GM19455 (cell line): ENCODE results near the gene GPR132.
A peak's percentile ranks its signal among the peaks of the same experiment; 100 is the strongest.
"Not testable (repeated sequence)": the region's sequence is repeated elsewhere in the genome, so short reads cannot be mapped to it uniquely, and the experiment has no call there.

ENCODE experiments used
- ATAC-seq: cut with Tn5 transposase; IDR thresholded peaks from one replicate; pipeline ENCODE4 v1.9.1; 2021; ENCODE audit not compliant: unreplicated experiment

The GPR132 gene

DNA sequence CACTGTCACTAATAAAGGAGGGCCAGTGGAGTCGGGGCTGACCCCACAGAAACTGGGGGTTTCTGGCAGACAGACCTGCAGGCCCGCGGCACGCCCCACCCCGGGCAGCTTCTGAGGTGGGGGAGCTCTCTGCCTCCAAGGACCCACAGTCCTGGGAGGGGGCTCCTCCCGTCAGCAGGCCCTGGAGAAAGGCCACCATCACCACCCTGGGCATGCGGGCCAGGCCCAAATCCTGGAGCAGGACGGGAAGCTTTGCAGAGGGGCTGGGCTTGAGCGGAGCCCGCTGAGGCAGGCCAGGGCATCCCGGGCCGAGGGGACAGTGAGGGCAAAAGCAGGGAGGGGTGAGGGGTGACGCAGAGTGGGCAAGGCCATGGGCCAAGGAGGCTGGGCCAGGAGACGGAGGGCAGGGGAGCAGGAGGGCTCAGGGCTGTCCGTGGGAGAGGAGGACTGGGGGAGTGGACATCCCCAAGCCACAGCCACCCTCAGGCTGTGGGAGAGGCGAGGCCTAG is 11.1 kb upstream of the GPR132 start:
- no peak for ATAC-seq

DNA sequence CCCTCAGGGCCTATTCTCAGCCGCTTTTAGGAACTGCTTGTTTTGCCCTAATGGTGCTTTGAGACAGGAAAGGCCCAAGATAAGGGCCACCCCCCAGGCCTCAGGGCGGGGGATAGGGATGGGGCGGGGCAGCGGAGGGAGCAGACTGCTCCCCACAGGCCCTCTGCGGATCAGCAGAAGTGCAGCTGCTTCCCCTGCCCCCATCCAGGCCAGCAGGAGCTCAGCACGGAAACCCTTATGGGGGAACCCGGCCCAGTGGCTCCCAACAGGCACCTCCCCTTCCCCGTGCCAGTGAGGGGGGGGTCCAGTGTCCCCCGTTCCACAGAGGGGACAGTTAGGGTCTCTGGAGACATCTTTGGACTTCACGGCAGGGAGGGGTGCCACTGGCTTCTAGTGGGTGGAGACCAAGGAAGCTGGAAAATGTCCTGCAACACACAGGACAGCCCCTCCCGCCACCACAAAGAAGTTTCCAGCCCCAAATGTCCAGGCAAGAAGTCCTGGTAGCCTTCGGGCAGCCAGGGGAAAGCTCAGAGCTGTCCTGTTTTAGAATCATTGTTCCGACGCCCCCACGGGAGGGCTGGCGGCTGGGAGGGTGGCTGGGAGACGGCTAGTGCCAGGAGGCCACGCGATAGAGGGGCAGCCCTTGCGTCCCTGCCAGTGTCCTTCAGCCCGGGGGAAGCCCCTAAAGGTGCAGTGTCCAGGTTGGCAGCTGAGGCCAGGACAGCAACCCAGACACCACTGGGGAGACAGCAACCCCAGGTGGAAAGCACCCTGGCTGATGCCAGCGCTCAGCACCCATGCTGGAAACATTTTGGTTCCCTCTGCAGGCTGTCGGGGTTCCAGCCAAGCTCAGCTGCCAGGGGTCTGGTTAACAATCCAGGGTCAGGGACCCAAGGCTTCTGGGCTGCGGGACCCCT is 10.4 kb upstream of the GPR132 start:
- no peak for ATAC-seq

DNA sequence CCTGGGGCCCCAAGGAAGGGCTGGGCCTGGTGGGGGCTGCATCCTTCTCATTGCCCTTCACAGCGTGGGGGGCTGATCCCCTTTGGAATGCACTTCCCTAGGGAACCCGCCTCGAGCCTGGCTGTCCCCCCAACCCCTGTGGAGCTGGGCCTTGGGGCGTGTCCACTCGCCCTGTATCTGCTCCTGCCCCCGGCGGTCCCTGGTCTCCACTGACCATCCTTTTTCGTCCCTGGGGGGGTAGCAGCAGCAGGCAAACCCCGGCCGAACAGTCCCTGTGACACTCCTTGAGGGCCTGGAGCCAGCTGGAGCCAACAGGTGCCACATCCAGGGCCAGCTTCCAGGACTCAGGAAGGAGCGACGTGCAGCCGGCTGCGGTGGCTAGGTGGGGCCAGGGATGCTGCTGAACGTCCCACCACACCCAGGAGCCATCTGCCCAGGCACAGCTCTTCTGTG is 9.4 kb upstream of the GPR132 start:
- no peak for ATAC-seq

DNA sequence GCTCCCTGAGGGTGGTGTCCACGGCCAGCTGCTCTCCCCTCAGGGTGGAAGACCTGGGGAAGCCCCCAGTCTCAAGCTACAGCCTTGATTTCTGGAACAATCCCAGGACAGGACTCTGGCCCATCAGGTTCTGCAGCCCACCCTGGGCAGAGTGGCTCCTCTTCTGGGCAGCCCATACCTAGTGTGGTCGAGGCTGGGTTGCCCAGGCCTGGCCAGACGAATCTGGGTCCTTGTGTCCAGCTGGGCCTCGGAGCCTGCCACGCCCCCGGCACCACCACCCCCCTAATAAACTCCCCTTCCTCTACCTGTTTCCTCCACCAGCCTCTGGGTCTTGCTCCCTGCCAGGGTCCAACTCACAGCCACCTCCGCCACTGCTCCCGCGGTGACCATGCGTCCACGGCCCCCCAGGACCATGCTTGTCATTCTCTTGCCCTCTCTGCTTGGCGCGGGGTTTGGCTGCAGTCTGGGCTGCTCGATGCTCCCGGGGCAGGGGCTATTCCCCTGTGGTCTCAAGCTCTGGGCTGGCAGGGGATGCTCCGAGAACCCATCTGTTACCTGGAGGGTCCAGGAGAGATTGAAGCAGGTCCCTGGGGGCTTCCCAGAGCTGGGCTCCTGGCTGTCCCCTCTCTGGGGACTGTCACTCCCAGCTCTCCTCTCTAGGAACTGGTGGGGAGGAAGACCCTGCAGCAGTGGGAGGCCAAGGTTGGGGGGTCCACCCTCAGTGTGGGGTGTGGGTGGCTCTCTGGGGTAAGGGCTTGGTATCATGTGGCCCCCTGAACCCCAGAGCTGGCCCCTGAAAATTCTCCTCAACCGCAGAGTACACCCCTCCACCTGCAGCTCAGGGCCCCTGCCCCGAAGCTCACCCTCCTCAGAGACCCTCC is 8.7 kb upstream of the GPR132 start:
- ATAC-seq, result no peak

DNA sequence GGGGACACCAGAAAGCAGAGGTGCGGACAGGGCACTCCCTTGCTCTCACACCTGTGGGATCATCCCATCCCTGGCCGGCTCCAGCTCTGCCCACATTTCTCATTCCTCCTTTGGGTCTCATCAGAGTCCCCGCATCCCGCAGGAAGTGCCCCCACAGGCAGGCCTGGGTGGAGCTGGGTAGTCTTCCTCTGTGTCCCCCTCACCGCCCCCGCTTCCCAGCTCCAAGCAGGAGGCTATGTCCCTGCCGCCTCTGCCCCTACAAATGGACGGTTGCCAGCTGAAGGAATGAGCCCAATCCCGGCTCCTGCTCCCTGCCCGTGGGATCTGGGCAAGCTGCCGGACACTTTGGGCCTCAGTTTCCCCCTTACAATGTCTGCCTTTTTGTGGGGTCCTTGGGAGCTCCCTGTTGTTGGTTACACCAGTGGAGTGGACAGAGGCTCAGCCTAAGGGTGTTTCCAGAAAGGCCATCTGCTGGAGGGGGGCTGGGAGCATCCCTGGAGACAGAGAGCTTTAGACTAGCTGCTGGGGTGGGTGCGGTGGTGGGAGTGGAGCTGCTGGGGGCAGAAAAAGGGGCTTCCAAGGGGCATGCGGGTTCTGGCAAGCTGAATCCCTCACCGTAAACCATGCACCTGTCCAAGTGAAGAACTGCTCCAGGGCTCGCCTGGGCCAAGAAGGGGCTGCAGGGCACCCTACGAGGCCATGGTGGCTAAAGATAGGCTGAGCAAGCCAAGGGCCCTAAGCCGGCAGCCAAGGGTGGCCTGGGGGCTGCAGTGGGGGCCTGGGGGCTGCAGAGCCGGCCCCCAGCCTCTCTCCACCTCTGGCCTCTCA is 7.9 kb upstream of the GPR132 start:
- ATAC-seq, result no peak

DNA sequence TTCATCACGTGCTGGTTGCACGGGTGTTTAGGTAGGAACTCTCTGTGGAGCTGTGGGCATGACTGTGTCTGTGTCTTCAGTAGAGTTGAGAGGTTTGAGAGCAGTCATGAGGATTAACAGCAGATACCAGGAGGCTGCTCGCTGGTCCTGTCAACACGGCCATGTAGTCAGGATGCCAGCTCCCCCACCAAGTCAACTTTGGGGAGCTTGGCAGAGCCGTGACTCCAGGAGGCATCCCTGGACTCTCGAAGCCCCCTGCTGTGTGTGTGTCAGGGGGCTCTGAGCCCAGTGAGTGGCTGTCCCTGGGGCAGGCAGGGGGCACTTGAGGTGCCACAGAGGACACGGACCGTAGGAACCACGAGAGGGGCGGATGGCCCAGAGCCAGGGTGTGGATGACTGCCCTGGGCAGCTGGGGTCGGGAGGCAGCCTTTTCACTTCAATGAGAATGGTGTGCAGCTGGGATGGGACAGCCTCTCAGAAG is 7.2 kb upstream of the GPR132 start:
- ATAC-seq, result no peak

DNA sequence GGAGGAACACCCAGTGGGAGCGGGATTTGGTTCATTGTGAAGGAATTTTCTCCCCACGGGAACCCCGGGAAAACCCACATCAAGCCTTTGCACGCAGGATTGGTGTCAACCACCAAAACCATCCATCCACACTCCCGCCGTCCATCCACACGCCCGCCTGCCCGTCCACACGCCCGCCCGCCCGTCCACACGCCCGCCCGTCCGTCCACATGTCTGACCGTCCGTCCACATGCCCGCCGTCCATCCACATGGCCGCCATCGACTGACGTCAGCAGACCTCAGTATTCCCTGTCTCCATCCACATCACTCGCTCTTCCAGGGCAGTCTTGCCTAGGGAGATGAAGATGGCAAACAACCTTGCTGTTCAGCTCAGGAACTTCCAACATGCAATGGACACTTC is 6.7 kb upstream of the GPR132 start:
- ATAC-seq, result no peak

DNA sequence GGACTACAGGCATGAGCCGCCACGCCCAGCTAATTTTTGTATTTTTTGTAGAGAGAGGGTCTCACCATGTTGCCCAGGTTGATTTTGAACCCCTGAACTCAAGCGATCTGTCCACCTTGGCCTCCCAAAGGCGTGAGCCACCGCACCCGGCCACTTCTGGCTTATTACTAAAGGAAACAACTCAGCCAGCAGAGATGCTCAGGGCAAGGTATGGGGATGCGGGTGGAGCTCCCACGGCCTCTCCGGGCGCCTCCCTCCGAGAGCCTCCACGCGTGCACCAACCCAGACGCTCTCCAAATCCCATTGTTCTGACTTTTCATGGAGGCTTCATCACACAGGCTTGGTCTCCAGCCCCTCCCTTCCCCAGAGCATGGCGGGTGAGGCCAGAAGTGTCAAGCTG is 6.1 kb upstream of the GPR132 start:
- no peak for ATAC-seq

- no peak for ATAC-seq
Measured at GRCh38 chr14:105070760-105071137, 5.5 kb upstream of the GPR132 start.

DNA sequence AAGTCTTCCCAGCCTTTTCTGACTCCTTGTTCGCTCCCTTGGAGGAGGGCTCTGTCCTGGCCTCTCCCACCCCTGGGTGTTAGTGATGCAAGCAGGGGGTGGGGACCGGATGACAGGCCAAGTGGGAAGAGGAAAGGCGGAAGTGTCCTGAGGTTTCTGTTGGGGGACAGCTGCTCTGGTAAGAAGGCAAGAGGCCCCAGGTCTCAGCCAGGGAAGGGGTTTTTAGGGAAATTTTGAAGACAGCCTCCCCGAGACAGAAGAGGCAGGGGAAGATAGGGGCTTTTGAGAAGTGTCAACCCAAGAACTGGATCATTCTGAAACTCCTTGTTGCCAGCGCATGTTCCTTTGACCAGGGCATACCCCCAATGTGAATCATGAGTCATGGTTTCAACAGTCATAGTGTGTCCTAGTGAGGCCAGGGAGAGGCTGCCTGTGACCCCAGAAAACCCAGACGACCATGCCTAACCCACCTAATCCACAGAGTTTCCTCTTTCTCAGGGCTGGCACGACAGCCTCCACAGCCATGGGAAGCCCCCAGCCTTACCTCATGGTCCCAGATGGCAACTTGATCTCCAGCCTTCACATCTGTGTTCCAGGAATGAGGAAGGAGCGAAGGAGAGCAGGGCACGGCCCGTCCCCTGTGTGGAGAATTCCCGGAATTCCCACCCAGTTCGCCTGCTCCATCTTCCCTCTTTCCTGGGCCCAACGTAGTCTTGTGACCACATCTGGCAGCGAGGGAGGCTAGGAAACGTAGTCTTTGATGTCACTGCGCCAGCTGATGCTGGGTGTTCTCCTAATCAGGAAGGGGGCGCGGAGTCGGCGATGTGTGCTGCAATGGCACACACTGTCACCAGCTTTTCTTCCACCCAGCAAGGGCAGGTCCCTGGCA is 4.9 kb upstream of the GPR132 start:
- ATAC-seq, result peak; percentile 31

DNA sequence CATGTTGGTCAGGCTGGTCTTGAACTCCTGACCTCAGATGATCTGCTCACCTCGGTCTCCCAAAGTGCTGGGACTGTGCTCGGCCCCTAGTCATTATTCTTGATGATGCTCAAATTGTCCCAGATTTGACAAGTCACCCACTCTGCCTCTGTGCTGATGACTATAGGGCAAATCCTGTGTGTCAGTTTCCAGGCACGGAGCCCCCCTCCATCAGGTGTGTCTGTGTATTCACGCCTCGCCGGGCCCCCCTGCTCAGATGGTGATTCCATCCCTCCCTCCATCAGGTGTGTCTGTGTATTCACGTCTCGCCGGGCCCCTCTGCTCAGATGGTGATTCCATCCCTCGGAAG is 4.3 kb upstream of the GPR132 start:
- no peak for ATAC-seq

DNA sequence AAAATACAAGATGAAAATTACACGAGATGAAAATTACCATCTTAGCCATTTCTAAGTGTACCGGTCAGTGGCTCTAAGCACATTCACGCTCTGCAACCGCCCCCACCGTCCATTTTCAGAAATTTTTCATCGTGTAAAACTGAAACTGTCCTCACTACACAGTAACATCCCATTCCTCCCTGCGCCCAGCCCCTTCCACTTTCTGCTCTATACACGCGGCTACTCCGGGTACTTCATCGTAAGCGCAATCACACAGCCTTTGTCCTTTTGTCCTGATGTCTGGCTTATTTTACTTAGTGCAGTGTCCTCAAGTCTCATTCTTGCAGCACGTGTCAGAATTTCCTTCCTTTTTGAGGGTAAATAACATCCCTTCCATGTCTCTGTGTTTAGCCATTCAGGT is 3.6 kb upstream of the GPR132 start:
- no peak for ATAC-seq

DNA sequence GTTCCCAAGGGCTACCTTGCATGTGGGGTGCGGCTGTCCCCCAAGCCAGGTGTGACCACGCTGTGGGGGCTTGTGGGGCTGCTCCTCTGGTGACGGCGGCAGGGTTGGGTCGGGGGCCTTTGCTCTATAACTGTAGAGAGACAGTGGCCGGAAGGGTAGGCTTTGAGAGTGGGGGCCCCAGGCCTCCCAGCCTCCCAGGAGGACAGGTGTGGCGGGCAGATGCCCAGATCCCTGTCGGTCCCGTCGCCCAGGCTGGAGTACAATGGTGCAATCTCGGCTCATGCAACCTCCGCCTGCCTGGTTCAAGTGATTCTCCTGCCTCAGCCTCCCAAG is 2.7 kb upstream of the GPR132 start:
- no peak for ATAC-seq

DNA sequence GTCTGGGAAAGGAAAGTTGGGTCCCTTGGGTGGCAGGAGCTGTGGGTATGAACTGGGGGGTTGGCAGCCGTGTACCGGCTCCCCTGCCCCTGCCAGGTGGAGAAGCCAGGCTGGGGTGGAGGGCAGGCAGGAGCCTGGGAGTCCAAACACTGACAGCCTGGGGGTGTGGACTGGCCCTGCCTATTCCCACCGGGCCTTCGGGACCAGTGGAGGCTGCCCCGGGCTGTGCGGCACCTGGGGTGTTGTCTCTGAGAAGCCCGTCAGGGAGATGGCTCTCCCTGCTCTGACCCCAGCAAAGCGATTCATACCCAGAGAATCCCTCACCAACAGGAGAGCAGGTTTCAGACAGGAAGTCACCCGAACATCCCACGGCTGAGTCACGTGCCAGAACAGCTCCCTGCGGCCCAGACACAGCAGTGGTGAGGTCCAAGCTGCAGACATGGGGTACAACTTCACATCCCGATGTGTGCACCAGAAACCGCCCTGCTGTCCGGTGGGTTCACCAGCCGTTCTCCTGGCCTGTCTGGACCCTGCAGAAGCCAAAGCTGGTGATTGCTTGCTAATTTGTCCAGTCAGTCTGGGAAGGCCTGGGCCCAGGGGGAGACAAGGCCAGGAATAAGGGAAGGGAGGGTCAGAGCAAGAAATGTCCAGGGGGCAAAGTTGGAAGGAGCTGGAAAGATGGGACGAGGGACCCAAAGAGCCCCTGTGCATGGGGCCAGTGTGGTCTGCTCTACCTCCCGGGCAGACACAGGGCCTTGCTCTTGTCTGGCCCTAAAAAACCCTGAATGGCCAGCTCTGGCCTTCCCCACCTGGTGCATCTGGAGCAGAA is 2.1 kb upstream of the GPR132 start:
- ATAC-seq, result no peak

- no peak for ATAC-seq
Measured at GRCh38 chr14:105066240-105067071, 1.2 kb upstream of the GPR132 start.

DNA sequence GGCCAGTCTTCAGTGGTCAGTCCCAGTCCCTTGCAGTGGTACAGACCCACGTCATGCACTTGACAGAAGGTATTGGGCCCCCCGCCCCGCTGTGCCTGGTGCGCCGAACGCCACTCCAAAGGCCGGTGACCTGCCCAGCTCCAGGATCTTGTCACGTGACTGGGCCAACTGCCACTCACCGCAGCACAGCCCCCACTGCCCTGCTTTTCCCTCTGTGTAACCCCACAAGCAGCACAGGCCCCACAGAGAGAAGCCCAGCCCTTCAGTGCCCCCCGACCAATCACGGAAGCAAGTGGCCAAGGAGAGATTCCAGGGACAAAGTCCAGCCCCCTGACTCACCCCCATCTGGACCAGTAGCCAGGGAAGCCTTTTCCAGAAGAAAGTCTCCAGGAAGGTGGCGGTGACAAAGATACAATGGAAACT is 498 bp downstream of the GPR132 start:
- no peak for ATAC-seq

DNA sequence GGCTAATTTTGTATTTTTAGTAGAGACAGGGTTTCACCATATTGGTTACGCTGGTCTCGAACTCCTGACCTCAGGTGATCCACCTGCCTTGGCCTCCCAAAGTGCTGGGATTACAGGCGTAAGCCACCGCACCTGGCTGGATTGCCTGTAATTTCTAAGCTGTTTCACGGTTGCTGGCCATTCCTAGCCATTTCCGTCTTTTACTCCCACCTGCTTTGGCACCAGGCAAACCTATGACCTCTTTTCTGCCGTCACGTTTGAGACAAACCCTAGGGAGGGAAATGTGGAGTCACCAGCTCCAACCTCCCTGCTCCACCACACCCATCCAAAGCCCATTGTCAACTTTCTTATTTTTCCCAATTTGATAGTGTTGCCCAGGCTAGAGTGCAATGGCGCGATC is 1.2 kb downstream of the GPR132 start:
- ATAC-seq, result no peak

- ATAC-seq, result not testable (repeated sequence)
Measured at GRCh38 chr14:105063506-105063905, 1.7 kb downstream of the GPR132 start.
